Lung (tissue), 12 donors: ENCODE results near the gene TPPP2. TPM values are rescaled to one million over a fixed set of nuclear protein-coding genes. Genes with fewer than 3 reads are reported as not detected.

Source experiments
- ATAC-seq: fragments of 200-7000 bp; cut with Tn5 transposase; one replicate; pipeline ENCODE4 v1.9.1; 2020; ENCODE audit warnings: moderate number of reproducible peaks; ENCODE audit not compliant: insufficient read depth, low FRiP score
- DNase-seq, 3 donors: peaks; one replicate each; pipeline ENCODE4 v3.0.0-alpha.2; 2013 to 2017
- H3K27ac ChIP-seq, 2 donors: one replicate each; pipeline ENCODE4 v1.5.1; 2013; ENCODE audit warnings: mild to moderate bottlenecking in 2 of 2, moderate library complexity in 2 of 2, control low read depth in 1 of 2, inconsistent platforms in 1 of 2, low read depth in 1 of 2, low read length in 1 of 2
- H3K27me3 ChIP-seq, 3 donors: one replicate each; pipeline ENCODE4 v1.5.1; 2013; ENCODE audit warnings: low read length in 2 of 3; ENCODE audit not compliant: control insufficient read depth in 3 of 3, insufficient read depth in 3 of 3
- H3K36me3 ChIP-seq, 4 donors: one replicate each; pipeline ENCODE4 v1.5.1; 2013; ENCODE audit warnings: low read length in 4 of 4, mild to moderate bottlenecking in 1 of 4, moderate library complexity in 1 of 4; ENCODE audit not compliant: control insufficient read depth in 4 of 4, insufficient read depth in 4 of 4
- H3K4me1 ChIP-seq, 5 donors: one replicate each; pipeline ENCODE4 v1.5.1; 2013; ENCODE audit warnings: low read length in 5 of 5, mild to moderate bottlenecking in 2 of 5, moderate library complexity in 1 of 5; ENCODE audit not compliant: control insufficient read depth in 5 of 5, insufficient read depth in 5 of 5
- H3K4me3 ChIP-seq: one replicate; pipeline ENCODE4 v1.5.1; 2013; ENCODE audit warnings: mild to moderate bottlenecking, control low read depth, moderate library complexity
- H3K9ac ChIP-seq, 2 donors: one replicate each; pipeline ENCODE4 v1.5.1; 2013; ENCODE audit warnings: low read length in 2 of 2, control low read depth in 1 of 2; ENCODE audit not compliant: insufficient read depth in 1 of 2
- H3K9me3 ChIP-seq, 4 donors: one replicate each; pipeline ENCODE4 v1.5.1; 2013; ENCODE audit warnings: low read length in 3 of 4, mild to moderate bottlenecking in 1 of 4, moderate library complexity in 1 of 4; ENCODE audit not compliant: control insufficient read depth in 4 of 4, insufficient read depth in 3 of 4
- WGBS, 2 donors: extraction: QIAGEN DNeasy Blood & Tissue Kit; methylation state at CpG; one replicate each; pipeline ENCODE4 v1.1.7; 2013; 5-methylcytosine and 5-hydroxymethylcytosine counted together
- polyA plus RNA-seq, 2 donors: library from polyadenylated mRNA; stranded (reverse); fragments of 200-250 nt; gene quantifications; one replicate each; pipeline ENCODE4 v1.2.1, GENCODE V29; 2013
- total RNA-seq, 2 donors: library from RNA; depleted of rRNA in 1 of 2; stranded (reverse); fragments of >200 nt in 1 of 2; gene quantifications; one replicate each; pipeline ENCODE4 v1.2.1, GENCODE V29; 2014 to 2021
- TF ChIP-seq, protein P1 (sequence below): IDR thresholded peaks from 2 replicates; pipeline ENCODE4 v1.5.1; 2012; ENCODE audit warnings: mild to moderate bottlenecking; ENCODE audit errors: control extremely low read depth, extremely low read depth
- donor health status: control.
- donor health status: control.
- donor health status: Bipolar disorder and iron deficiency.
- donor health status: healthy.
- donor health status: DM: yes; HTN: yes; CAD: no.

Gene TPPP2
- total and polyA plus RNA-seq, 4 donors = 0.65 TPM; not detected in 3

DNA sequence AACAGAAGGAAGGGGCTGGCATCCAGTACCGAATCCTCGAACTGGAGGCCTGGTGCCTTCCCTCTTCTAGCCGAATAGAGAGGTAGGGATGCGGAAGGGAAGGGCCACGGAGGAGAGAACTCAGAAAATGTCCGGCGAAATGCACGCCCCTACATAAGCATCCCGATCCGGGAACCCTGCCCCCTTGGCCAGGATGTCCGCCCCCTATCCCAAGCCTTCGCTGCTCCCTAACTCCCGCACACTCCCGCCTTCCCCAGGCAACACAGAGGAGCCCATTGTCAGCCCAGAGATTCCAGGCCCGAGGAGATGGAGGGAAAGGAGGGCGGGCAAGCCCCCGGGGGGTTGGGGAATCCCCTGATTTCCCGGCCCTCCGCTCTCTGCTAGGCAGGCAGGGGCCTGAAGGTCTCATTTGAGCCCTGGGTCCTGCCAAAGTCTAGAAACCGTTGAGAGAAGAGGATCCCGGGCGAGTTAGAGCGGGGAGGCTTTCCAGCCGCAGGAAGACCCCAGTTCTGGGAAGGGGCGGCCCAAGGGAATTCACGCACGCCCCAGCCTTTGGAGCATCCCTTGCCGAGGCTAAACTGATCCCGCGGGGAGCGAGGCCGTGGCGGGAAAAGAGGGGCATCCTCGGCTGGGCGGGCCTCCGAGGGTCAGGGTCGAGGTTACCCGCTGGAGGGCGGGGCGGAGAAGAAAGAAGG, 39.5 kb downstream of the TPPP2 start:
- TF ChIP-seq, protein P1, sequence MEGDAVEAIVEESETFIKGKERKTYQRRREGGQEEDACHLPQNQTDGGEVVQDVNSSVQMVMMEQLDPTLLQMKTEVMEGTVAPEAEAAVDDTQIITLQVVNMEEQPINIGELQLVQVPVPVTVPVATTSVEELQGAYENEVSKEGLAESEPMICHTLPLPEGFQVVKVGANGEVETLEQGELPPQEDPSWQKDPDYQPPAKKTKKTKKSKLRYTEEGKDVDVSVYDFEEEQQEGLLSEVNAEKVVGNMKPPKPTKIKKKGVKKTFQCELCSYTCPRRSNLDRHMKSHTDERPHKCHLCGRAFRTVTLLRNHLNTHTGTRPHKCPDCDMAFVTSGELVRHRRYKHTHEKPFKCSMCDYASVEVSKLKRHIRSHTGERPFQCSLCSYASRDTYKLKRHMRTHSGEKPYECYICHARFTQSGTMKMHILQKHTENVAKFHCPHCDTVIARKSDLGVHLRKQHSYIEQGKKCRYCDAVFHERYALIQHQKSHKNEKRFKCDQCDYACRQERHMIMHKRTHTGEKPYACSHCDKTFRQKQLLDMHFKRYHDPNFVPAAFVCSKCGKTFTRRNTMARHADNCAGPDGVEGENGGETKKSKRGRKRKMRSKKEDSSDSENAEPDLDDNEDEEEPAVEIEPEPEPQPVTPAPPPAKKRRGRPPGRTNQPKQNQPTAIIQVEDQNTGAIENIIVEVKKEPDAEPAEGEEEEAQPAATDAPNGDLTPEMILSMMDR = no peak
- Histone ChIP-seq H3K27ac (peak overlapping the region; percentile 83 to 87), H3K9ac (peak overlapping the region; percentile 34 to 79), H3K27me3 (no peaks in the 10 kb centered on the region), H3K4me1 (peaks cover 0 to 30% (median 0%) of the 10 kb centered on the region in 5 donors), H3K9me3 (no peaks in the 10 kb centered on the region), H3K4me3 (peak overlapping the region; percentile 27), H3K36me3 (peaks cover 0 to 17% (median 10%) of the 10 kb centered on the region in 4 donors)
- DNase-seq = peak; percentile 79 to 83 (median 79)
- no peak for ATAC-seq
- 2% methylated on average over 33 to 40 of the region's 40 CpGs for WGBS, 2 donors

DNA sequence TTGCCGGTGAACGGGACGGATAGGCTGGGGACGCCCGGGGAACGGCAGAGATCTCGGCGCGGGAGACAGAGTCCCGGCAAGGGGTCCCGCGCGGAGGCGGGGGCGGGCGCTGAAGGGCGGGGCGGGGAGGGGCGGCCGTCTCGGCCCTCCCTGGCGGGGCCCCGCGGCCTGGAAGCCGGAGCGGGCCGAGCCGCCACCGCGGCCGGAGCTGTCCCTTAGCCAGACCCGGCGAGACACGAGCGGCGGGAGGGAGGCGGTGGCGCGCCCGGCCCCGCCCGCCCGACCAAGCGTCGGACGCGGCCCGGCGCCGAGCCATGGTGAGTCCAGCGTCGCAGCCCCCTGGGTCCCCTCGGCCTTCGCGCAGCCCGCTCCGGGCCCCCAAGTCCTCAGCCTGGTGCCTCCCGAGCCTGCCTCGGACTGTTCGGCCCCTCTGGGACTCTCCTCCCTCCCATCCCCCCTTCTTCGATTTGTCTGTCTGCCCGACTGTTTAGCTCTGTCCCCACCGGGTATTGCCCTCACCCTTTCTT, 40.1 kb downstream of the TPPP2 start, which contains the start of gene ARHGEF40:
ARHGEF40 (plus strand) TSS at position 222 of the 527 bp plus-strand sequence; CDS start at position 315, 93 bp downstream.
- no peaks in the 10 kb centered on the region for H3K9me3 ChIP-seq
- peak within 1 kb of the TSS; percentile 56 to 79 for H3K9ac ChIP-seq
- H3K27me3 ChIP-seq = no peaks in the 10 kb centered on the region
- DNase-seq = peak; percentile 81 to 88 (median 84)
- peak; percentile 68 for ATAC-seq
- TF ChIP-seq, protein P1 = no peak
- peaks cover 0 to 30% (median 0%) of the 10 kb centered on the region in 5 donors for H3K4me1 ChIP-seq
- H3K36me3 ChIP-seq = peaks cover 0 to 23% (median 12%) of the 10 kb centered on the region in 4 donors
- H3K4me3 ChIP-seq = peak within 1 kb of the TSS; percentile 60
- peak within 1 kb of the TSS; percentile 87 to 93 for H3K27ac ChIP-seq
- 0 to 1% methylated on average over 15 to 63 of the region's 63 CpGs for WGBS, 2 donors

DNA sequence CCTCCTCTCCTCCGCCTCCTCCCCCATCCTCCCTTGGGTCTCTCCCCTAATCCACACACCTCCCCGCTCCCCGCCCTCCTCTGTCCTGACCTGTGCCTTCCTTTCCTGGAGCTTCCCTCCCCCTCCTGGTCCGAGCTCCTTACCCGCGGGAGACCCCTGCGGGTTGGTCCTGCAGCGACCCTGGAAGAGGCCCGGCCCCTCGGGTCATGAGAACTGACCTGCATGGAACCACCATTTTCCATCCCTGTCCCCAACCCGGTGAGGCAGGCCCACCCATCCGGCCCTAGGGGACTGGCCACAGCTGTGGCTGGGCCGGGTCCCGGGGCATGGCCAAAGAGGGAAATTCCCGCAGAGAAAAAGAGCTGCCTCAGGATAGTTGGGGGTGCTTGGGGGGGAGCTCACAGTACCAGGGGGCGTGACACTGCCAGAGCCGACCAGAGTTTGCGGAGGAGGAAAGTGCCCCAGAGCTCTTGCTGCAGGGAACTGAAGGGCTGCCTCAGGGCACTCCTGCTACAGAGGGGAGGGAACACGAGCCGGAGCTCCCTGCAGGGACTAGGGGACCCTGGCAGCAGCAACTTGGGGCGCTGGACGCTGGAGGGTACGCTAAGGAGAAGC, 40.7 kb downstream of the TPPP2 start:
- Histone ChIP-seq H3K27ac (peak overlapping the region; percentile 87 to 93), H3K27me3 (no peaks in the 10 kb centered on the region), H3K9me3 (no peaks in the 10 kb centered on the region), H3K4me1 (peaks cover 0 to 30% (median 0%) of the 10 kb centered on the region in 5 donors), H3K4me3 (peak overlapping the region; percentile 60), H3K9ac (peak overlapping the region; percentile 56 to 79), H3K36me3 (peaks cover 0 to 29% (median 15%) of the 10 kb centered on the region in 4 donors)
- TF ChIP-seq, protein P1 = no peak
- ATAC-seq (peak; percentile 17), DNase-seq (peak; percentile 67 to 77 (median 71))
- 0 to 1% methylated on average over 23 of the region's 23 CpGs for WGBS, 2 donors
